IPS-20b (cell line): ENCODE results near the gene RASGEF1C.

ENCODE experiments used
- H3K27ac ChIP-seq: one replicate; pipeline ENCODE4 v1.5.1; 2013; ENCODE audit warnings: low read length
- H3K27me3 ChIP-seq: 2 replicates; pipeline ENCODE4 v1.6.1; 2013; ENCODE audit warnings: mild to moderate bottlenecking, low read length, inconsistent platforms; ENCODE audit not compliant: insufficient read depth
- H3K36me3 ChIP-seq: 2 replicates; pipeline ENCODE4 v1.6.1; 2013; ENCODE audit warnings: low read depth, mild to moderate bottlenecking, inconsistent platforms, low read length, moderate library complexity; ENCODE audit not compliant: insufficient read depth
- H3K4me1 ChIP-seq: 2 replicates; pipeline ENCODE4 v1.6.1; 2013; ENCODE audit warnings: mild to moderate bottlenecking, control low read depth, inconsistent platforms, low read length, moderate library complexity; ENCODE audit not compliant: insufficient read depth
- H3K4me3 ChIP-seq: 2 replicates; pipeline ENCODE4 v1.5.1; 2013; ENCODE audit warnings: mild to moderate bottlenecking, low read length, inconsistent platforms
- H3K9ac ChIP-seq: 2 replicates; pipeline ENCODE4 v1.6.1; 2013; ENCODE audit warnings: low read depth, mild to moderate bottlenecking, inconsistent platforms, low read length, moderate library complexity
- H3K9me3 ChIP-seq: 2 replicates; pipeline ENCODE4 v1.6.1; 2013; ENCODE audit warnings: mild to moderate bottlenecking, low read depth, low read length, inconsistent platforms; ENCODE audit not compliant: insufficient read depth

RASGEF1C gene

DNA sequence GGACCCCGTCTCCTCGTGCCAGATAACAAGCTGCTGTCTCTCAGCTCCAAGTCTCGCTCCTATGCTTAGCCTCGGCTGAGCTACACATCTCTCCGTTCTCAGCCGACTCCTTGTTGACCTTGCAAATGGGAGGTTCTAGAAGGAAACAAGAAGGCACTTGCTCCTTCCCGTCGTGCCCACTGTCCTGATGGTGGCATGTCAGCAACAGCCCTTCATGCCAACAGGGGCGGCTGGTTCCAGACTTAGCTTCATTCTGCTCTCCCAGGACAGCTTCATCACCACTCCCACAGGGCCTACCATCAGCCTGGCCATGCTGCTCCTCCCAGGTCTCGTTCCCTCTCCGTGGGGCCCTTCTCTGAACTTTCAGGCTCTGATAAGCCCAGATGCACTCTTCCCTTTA lies 13.0 kb upstream of the RASGEF1C start:
- Histone ChIP-seq H3K4me1 (no peaks in the 10 kb centered on the region), H3K36me3 (no peaks in the 10 kb centered on the region), H3K4me3 (no peak overlapping the region), H3K27ac (no peak overlapping the region), H3K27me3 (no peaks in the 10 kb centered on the region), H3K9ac (no peak overlapping the region), H3K9me3 (peaks cover 68% of the 10 kb centered on the region)

DNA sequence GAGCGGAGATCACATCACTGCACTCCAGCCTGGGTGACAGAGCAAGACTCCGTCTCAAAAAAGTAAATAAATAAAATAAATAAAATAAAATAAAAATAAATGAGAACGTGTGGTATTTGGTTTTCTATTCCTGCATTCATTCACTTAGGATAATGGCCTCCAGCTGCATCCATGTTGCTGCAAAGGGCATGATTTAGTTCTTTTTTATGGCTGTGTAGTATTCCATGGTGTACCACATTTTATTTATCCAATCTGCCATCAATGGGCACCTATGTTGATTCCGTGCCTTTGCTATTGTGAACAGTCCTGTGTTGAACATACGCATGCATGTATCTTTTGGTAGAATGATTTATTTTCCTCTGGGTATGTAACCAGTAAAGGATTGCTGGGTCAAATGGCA lies 8.8 kb upstream of the RASGEF1C start:
- H3K36me3 ChIP-seq, result no peaks in the 10 kb centered on the region
- H3K27ac ChIP-seq, result no peak overlapping the region
- no peak overlapping the region for H3K9ac ChIP-seq
- no peak overlapping the region for H3K4me3 ChIP-seq
- H3K4me1 ChIP-seq, result no peaks in the 10 kb centered on the region
- peaks cover 40% of the 10 kb centered on the region for H3K9me3 ChIP-seq
- no peaks in the 10 kb centered on the region for H3K27me3 ChIP-seq

DNA sequence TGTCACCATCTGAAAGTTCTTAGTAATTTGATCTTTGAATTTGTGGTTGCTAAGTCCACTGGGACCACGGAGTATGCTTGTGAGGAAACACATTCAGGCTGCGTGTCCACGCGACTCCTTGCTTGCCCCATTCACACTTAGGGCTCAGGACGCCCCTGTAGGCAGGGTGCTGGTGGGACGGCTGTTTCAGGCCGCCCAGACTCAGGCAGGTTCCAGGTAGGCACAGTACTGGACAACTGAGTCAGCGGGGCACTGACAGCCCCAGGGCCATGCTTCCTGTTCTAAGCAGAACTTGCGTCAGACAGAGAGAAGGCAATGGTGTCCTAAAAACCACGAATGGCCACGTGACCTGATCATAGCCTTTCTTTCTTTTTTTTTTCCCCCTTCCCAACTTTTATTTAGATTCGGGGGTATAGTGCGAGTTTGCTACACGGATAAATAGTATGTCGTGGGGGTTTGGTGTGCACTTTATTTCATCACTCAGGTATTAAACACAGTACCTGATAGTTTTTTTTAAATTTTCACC lies 7.7 kb upstream of the RASGEF1C start:
- Histone ChIP-seq H3K4me3 (no peak overlapping the region), H3K9me3 (peaks cover 31% of the 10 kb centered on the region)

DNA sequence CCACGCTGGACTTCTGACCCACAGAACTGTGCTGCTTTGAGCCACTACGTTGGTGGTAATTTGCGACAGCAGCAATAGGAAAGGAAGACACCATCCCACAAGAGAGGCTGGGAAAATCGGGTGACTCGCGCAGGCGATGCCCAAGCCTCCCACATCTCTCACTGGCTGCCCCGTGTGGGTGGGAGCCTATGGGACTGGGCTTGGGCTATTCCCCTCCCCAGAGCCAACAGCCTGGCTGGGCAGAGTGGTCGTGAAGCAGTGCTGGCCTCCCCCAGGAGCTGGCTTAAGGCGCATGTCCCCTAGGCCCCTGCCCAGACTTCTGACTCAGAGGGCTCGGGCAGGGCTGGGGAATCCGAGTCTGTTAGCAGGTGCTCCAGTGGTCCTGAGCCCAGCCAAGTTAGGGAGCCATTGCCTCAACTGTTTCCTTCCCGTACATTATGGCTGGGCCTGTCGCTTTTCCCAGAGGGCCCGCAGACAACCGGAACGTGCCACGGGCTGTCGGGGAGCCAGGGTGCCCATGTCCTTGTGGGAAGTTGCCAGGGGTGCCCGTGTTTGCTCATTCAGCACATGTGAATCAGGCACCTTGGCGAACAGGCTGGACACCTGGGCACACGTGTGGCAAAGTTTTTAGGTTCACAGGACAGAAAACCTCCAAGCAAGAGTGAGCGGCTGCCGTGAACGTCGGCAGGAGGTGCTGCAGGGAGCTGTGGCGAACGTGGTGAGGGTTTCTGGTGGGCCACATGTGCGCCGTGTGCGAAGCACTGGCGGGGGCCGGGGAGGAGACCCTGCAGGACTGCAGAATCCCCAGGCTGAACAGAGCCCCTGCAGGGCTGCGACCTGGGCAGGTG lies 7.0 kb upstream of the RASGEF1C start:
- Histone ChIP-seq H3K4me3 (no peak overlapping the region), H3K27me3 (no peaks in the 10 kb centered on the region), H3K9me3 (peaks cover 27% of the 10 kb centered on the region), H3K9ac (no peak overlapping the region), H3K27ac (no peak overlapping the region), H3K4me1 (no peaks in the 10 kb centered on the region), H3K36me3 (no peaks in the 10 kb centered on the region)

More for the DNA sequence above, 7.7 kb upstream of the RASGEF1C start:
- H3K9ac ChIP-seq, result no peak overlapping the region
- no peak overlapping the region for H3K27ac ChIP-seq
- no peaks in the 10 kb centered on the region for H3K36me3 ChIP-seq
- no peaks in the 10 kb centered on the region for H3K27me3 ChIP-seq
- no peaks in the 10 kb centered on the region for H3K4me1 ChIP-seq

DNA sequence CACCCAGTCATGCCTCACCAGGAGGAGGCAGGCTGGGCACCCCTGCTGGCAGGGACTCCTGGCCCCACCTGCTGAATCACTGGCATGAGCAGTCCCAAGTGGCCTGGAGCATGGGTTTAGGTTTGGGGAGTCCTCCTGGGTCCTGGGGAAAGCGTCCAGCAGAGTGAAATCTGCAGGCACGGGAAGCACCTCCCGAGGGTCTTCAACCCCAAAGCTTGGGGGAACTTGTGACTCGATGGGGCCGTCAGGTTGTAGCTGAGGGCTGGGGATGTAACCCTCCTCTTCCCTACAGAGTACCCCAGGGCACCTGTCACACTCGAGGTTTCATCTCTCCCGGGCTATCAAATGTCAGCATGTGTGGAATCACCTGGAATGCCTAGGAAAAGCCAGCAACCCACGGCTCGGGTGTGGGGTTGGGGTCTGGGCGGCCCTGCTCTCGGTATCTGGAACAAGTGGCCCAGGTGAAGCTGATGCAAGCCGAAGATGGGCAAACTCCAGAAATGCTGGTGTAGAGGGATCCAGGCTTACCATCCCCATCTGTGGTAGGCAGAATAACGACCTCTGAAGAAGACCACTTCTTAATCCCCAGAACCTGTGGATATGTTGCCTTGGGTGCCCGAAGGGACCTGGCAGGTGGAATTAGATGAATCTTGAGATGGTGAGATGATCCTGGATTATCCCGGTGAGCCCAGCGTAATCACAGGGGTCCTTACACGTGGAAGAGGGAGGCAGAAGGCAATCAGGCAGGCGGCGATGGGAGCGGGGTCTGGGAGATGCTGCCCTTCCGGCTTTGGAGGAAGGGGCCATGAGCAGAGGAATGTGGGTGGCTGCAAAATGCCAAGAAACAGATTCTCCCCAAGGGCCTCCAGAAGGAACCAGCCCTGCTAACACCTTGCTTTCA lies 6.1 kb upstream of the RASGEF1C start:
- Histone ChIP-seq H3K4me3 (no peak overlapping the region), H3K9ac (no peak overlapping the region), H3K27ac (no peak overlapping the region), H3K27me3 (peaks cover 3% of the 10 kb centered on the region; the same call in 1 of the 2 replicates), H3K36me3 (no peaks in the 10 kb centered on the region), H3K4me1 (no peaks in the 10 kb centered on the region), H3K9me3 (peaks cover 18% of the 10 kb centered on the region)

DNA sequence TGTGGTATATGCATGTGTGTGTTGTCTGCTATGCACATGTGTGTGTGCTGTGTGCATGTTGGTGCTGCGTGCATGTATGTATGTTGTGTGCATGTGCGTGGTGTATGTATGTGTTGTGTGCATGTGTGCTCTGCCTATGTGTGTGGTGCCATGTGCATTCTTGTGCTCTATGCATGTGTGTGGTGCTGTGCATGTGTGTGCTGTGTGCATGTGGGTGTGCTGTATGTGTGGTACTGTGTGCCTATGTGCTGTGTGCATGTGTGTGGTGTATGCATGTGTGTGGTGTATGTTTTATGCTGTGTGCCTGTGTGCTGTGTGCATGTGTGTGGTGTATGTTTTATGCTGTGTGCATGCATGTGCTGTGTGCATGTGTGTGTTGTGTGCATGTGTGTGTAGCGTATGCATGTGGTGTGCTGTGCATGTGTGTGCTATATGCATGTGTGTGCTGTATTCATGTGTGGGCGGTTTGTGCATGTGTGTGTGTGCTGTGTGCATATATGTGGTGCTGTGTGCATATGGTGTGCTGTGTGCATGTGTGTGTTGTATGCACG lies 4.7 kb upstream of the RASGEF1C start:
- Histone ChIP-seq H3K36me3 (no peaks in the 10 kb centered on the region), H3K9me3 (peaks cover 7% of the 10 kb centered on the region), H3K4me1 (no peaks in the 10 kb centered on the region), H3K27ac (no peak overlapping the region), H3K4me3 (no peak overlapping the region), H3K27me3 (peaks cover 12% of the 10 kb centered on the region), H3K9ac (no peak overlapping the region)

DNA sequence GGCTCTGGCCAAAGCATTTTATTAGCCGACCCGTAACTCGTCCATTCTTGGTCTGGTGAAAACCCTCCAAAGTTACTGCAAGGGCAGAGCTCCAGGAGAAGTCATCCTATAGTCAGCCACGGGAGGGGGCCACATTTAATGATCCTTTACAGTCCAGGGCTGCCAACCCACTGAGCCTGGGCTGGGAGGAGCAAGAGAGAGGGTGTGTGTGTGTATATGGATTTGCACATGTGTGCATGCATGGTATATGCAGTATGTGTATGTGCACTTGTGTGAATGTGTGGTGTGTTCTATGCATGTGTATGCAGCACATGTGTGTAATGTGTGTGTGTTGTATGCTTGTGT lies 4.2 kb upstream of the RASGEF1C start:
- H3K36me3 ChIP-seq, result no peaks in the 10 kb centered on the region
- no peak overlapping the region for H3K4me3 ChIP-seq
- no peaks in the 10 kb centered on the region for H3K4me1 ChIP-seq
- H3K27me3 ChIP-seq, result peaks cover 17% of the 10 kb centered on the region
- H3K27ac ChIP-seq, result no peak overlapping the region
- H3K9me3 ChIP-seq, result peaks cover 4% of the 10 kb centered on the region
- H3K9ac ChIP-seq, result no peak overlapping the region

DNA sequence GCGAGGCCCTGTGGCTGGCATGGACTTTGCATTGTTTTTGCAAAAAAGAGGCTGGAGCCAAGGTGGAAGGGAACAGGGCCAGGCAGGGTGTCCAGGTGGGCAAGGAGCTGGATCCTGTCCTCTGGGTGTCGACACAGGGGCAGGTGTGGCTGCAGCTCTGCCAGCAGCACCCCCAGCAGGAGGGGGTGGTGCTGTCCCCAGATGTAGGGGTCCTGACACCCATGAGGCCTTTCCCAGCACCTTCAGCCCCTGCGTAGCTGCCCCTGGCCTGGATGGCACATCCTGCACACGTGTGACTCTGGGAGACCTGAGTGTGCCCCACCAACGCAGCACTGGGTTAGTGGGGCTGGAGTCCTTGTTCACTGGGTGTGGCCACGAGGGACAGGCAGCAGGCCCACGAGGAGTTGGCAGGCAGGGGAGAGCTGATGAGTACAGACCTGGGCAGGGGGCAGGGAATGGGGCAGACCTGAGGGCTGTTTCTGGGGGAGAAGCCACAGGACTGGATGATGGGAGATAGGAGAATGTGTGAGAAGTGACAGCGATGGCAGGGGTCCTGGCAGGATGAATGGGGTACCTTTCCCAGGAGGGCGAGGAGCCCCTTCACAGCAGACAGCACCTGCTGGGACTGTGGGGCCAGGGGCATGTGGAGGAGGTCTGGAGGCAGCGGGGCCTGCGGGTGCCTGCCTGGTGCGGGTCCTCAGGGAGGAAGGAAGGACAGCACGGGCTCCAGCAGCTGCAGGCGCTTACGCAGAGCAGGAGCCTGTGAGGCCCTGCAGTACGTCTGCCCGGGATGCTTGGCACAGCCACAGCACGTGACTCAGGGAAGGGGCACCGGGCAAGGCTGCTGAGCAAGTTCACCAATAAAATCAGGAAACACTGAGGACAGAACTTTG lies 3.6 kb upstream of the RASGEF1C start:
- Histone ChIP-seq H3K27me3 (peaks cover 23% of the 10 kb centered on the region), H3K4me1 (no peaks in the 10 kb centered on the region), H3K36me3 (no peaks in the 10 kb centered on the region), H3K9ac (no peak overlapping the region), H3K4me3 (no peak overlapping the region), H3K27ac (no peak overlapping the region), H3K9me3 (no peaks in the 10 kb centered on the region)

DNA sequence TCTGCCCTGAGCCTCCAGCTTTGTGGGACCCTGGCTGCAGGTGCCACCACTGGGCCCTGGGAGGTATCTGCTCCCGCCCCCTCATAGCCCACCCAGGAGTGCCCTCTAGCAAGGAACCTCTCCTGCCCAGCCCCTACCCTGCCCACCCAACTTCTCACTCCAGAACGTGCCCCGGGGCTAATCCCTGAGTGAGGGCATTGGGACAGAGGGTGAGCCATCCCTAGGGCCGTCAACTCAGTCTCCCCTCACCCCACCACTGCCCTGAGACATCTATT lies 2.7 kb upstream of the RASGEF1C start:
- Histone ChIP-seq H3K9me3 (no peaks in the 10 kb centered on the region), H3K4me1 (no peaks in the 10 kb centered on the region), H3K4me3 (no peak overlapping the region), H3K27ac (no peak overlapping the region), H3K36me3 (no peaks in the 10 kb centered on the region), H3K9ac (no peak overlapping the region), H3K27me3 (peaks cover 30% of the 10 kb centered on the region)

DNA sequence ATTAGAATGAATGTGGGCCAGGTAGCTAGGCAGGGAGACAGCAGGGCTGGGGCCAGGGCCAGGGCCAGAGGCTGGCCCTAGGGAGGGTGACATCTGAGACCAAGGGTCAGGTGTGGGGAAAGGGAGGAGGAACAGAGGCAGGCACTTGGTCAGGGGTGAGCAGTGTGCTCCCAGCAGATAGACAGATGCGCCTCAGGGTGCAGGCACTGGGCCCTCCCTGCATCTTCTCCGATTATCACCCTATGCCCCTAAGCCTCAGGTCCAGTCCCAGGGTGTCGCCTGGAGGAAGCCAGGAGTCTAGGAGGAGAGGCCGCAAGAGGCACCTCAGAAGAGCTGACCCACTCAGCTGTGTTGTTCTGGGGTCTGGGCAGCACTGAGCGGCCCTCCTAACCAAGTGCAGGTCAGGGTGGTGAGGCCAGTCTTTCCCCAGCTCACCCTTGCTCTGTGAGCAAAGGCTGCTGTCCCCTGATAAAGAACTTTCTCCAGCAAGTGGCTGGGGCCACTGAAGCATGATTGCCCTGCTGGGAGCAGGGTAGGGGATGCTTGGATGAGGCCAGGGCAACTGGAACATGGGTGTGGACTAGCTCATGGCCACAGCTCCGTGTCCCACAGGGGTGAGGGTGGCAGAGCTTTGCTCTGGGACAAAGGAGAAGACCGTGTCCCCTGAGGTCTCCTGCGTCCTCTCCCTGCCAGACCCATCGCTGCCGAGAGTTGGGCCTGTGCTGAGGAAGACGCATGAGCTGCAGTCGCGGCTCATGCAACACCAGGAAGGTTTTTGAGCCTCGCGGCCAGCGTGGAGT lies 2.1 kb upstream of the RASGEF1C start:
- no peak overlapping the region for H3K9ac ChIP-seq
- peaks cover 30% of the 10 kb centered on the region for H3K27me3 ChIP-seq
- H3K27ac ChIP-seq, result no peak overlapping the region
- H3K36me3 ChIP-seq, result no peaks in the 10 kb centered on the region
- no peak overlapping the region for H3K4me3 ChIP-seq
- H3K4me1 ChIP-seq, result no peaks in the 10 kb centered on the region
- H3K9me3 ChIP-seq, result no peaks in the 10 kb centered on the region
